Right ventricle myocardium superior (tissue), 1 donor: ENCODE results near the gene PTGES2. TPM values are rescaled to one million over a fixed set of nuclear protein-coding genes. Genes with fewer than 3 reads are reported as not detected.

Experiments
- ATAC-seq: fragments of 200-7000 bp; cut with Tn5 transposase; one replicate; pipeline ENCODE4 v1.9.1; 2020; ENCODE audit warnings: mild to moderate bottlenecking; ENCODE audit not compliant: poor library complexity
- DNase-seq: peaks from one replicate; pipeline ENCODE4 v3.0.0-alpha.2; 2020
- intact Hi-C: fragments of 100-400 bp; cut with DNase I; formaldehyde crosslinking; loops from one replicate; pipeline ENCODE4 v1.11.2; 2022
- total RNA-seq: library from RNA; stranded (reverse); fragmentation: NEBNext Ultra II Directional; extraction: Animal tissue kit (Norgen Biotek cat#: 25700); gene quantifications from one replicate; pipeline ENCODE4 v1.2.1, GENCODE V29; 2021
- donor health status: DM: no; HTN: yes; CAD: no; lungs with severe emphysema.

Gene PTGES2
- total RNA-seq, 1 donor from 2014 or later, result 155 TPM

DNA sequence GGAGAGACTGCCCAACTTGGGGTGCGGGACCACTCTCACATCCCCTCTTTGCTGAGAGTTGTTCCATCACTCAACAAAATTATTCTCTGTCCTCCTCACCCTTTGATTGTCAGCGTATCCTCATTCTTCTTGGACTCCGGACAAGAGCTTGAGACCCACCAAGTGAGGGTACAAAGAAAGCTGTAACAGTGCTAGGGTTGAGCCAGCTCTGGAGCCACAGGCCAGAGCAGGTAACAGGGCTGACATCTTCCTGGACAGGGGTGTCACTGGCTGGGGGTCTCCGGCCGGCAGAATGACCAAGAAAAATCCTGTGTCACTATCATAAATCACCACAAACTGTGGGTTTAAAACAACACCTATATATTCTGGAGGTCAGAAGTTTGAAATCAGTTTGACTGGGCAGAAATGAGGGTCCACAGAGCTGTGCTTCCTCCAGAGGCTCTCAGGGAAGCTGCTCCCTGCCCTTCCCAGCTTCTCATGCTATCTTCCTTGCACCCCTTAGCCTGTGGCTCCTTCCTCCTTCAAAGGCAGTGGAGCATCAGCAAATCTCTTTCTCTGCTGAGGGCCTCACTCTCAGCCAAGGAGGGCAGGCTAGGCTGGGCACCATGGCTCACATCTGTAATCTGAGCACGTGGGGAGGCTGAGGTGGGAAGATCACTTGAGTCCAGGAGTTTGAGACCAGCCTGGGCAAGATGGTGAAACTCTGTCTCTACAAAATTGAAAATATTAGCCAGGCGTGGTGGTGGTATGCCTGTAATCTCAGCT is 28.4 kb upstream of the PTGES2 start:
- ATAC-seq (no peak), DNase-seq (peak; percentile 13)

DNA sequence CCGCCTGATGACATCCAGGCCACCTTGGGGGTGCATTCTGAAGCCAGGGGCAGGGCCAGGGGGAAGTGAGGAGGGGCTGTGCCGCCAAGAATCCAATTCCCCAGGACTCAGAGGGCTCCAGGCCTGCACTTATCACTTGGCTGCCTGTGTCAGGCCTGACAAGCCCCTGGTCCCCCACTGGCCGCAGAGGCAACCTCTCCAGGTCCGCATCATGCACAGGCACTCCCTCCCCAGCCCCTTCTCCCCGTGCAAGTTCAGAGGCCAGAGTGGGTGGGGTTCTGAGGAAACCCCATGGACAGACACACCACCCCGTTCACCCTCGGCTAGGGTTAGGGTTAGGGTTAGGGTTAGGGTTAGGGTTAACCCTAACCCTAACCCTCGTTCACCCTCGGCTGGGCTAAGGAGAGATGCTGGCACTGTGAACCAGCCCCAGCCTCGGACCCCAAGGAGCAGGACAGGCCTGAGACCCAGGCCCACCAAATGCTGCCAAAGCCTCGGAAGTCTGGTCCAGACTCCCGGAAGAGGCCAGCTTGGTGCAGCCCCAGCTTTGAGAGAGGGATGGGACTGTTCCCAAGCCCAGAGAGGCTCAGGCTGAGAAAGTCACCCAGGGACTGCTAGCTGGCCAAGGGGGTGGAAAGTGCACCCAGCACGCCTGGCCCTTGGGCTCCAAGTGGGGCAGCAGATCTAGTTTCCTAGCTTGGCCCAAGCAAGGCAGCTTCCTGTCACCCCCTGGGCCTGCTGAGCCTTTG is 26.6 kb upstream of the PTGES2 start:
- no peak for ATAC-seq
- peak; percentile 38 for DNase-seq
- intact Hi-C loops, result no loop called here

More for the DNA sequence above, 28.4 kb upstream of the PTGES2 start:
- intact Hi-C loops, result no loop called here

GRCh38 chr9:128153060-128153946 is 25.8 kb upstream of the PTGES2 start:
- ATAC-seq (no peak), DNase-seq (peak; percentile 25)
- intact Hi-C loops, result no loop called here

DNA sequence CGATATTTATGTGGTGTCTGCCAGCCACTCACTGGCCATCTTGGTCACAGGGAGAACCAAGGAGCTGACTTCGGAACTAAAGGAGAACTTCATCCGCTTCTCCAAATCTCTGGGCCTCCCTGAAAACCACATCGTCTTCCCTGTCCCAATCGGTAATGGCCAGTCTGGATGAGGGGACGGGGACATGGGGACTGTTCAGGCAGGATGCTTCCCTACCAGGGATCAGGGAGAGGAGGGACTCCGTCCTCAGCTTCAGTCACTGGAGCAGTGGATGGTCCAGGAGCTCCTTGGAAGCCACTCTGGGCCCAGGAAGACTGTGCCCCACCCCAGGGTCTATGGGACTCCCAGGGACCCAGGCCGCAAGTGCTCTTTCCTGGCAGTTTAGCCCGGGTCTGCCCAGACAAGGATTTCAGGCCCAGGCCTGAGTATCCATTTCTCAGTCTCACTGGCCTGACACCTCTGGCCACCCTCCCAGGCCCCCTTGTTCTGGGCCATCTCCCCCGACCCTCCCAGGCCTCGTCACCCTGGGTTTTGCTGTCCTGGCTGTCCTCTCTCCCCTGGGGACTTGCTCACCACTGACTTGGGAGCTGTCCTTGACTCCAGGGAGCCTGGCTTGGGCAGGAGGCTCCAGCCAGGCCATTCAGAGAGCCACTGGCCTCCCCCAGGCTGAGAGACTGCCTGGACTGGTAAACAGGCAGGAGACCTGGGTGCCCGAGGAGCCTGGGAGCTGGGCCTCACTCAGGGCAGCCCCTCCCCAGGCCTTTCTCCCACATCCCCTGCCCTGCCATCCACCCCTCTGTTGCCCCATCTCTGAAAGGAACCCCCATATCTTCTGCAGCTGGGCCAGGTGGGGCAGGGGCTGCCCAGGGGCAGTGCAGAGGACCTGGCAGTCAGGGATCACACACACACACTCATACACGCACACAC is 24.9 kb upstream of the PTGES2 start:
- ATAC-seq (no peak), DNase-seq (peak; percentile 27)
- intact Hi-C loops, result no loop called here

- peak; percentile 18 for DNase-seq
- ATAC-seq, result no peak
- intact Hi-C loops, result no loop called here
These were observed 24.0 kb upstream of the PTGES2 start for GRCh38 chr9:128151309-128152132.

DNA sequence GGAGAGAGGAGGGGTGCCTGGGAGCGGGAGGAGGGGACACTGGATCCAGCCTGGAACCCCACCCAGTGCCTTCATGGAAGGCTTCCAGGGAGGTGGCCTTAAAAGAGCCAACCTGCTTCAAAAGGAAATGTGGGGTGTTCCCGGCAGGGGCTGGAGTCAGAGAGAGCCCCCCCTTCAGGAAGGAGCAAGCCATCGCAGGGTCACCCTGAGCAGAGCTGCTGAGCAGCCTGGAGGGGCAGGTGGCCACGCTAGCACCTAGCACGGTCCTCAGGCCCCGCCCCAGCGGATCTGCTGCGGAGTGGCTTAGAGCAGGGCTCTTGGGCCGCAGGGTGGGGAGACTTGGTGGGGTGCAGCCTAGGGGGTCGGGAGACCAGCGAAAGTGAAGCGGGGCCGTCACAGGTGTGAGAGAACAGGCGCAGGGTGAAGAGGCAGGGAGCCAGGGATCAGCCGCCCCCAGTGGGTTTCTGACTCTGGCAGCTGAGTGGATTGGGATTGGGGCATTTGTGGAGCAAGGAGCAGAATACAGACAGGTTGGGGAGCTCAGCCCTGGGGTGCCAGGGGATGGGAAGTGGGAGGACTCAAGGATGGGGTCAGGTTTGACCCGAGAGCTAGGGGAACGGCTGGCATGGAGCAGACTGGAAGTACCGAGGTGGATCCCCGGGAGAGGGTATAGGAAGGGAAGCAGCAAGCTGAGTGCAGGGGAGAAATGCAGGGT is 23.2 kb upstream of the PTGES2 start:
- intact Hi-C loops, result no loop called here
- DNase-seq (peak; percentile 38), ATAC-seq (no peak)

DNA sequence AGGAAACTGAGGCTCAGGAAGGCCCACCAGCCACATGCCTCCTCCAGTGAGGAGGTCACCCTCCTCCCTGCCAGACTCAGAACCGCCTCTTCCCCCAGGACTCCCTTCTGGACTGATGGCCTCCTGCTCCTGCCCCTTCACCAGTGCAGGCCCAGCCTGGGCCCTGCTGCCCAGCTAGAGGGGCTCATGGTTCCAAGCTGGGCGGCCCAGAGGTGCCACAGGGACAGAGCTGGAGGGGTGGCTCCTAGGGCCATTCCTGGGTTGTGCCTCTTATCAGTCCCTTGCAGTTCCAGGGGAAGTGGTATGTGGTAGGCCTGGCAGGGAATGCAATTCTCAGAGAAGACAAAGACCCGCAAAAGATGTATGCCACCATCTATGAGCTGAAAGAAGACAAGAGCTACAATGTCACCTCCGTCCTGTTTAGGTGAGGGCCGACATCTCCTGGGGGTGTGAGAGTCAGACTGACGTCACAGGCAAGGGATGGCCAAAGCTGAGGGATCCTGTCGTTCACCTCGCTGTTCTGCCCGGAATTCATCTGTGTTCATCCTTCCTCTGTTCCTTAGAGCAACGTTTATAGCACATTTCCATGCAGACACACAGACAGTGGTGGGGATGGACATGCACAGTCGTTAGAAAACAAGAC is 22.5 kb upstream of the PTGES2 start:
- DNase-seq (peak; percentile 17), ATAC-seq (no peak)

GRCh38 chr9:128149001-128149701 is 21.6 kb upstream of the PTGES2 start, which contains the start of gene LCN2:
LCN2 (plus strand) TSS chr9:128149453; CDS start chr9:128149526, 73 bp downstream.
- ATAC-seq (peak; percentile 5), DNase-seq (peak; percentile 27)
- intact Hi-C loops, result no loop called here

More for the DNA sequence above, 22.5 kb upstream of the PTGES2 start:
- intact Hi-C loops, result no loop called here

DNA sequence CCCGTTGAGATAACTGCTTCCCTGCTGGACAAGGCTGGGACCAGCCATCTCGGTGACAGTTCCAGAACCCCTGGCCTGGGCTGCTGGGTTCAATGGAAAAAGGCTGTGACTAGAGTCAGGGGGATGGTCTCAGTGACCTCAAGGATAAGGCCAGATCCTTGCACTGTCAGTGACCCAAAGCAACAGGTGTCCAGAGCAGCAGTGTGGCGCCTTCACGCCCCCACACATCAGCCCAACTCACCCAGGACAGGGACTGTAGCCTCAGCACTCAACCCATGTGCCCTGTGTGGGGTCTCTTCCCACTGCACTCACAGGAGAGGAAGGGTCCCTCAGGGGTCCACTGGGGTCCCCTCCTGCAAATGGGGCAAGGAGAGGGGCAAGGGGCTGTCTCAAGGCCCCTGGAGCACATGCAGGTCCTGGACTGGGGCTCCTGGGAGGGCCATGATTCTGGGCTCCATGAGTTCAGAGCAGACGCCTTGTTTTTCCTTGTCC is 21.0 kb upstream of the PTGES2 start:
- DNase-seq, result no peak
- intact Hi-C loops, result no loop called here
- no peak for ATAC-seq

DNA sequence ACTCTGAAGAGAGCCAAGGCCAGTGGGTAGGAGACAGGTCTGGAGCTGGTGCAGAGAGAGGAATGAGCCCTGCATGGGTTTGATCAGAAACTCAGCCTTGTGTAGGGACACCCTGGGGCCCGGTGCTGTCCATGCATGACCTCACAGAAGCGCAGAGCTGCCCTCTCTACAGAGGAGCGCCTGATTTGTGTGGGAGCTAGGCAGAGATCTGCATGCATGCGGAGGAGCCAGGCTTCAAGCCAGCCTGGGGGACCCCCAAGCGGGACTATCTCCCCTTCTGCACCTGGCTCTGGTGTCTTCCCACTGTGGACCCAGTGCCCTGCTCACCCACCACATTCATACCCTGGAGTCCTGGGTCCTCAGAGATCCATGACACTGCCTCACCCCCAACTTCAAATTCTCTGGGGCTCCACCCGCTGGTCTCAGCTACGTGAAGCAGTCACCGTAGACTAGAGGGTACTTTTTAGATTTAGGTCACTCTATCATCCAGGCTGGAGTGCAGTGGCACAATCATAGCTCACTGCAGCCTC is 19.1 kb upstream of the PTGES2 start:
- intact Hi-C loops, result no loop called here
- DNase-seq, result peak; percentile 14
- ATAC-seq, result no peak

DNA sequence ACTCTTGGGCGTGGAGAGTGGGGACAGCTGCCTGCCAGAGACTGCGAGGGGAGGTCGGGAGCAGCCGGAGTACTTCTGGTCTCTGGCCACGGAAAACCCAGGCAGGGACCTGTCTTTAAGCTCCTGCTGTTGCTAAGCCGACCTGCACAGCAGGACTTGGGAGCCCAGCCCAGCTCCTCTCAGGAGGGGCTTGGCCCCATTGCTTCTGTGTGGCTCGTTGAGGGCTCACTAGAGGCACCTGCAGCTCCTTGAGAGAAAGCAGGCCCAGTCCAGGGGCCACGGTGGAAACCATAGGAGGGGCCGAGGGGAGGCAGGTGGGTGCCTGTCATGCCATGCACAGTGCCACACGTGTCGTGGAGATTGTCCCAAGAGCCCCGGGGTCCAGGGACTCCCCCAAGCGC is 18.4 kb upstream of the PTGES2 start:
- ATAC-seq (no peak), DNase-seq (peak; percentile 18)
- intact Hi-C loops, result no loop called here

DNA sequence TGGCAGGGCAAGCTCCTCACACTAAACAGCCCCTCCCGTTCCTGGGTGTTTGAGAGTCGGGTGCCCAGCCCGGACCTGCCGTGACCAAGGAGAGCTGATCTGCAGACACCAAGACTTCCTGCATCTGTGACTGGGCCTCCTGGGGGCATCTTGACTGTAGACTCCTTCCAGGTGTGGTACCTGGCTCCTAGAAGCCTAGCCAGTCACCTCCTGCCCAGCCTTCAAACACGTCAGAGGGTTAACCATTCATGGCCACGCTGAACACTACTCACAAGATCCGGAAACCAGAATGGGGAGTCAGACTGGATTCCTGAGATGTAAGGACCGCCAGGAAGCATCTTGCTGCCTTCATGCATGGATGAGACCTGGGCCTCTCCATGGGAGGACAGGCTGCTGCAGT is 18.0 kb upstream of the PTGES2 start:
- ATAC-seq (no peak), DNase-seq (no peak)
- intact Hi-C loops, result no loop called here

GRCh38 chr9:128144239-128145181 is 17.0 kb upstream of the PTGES2 start:
- DNase-seq (peak; percentile 30), ATAC-seq (no peak)
- intact Hi-C loops, result no loop called here
